ENCODE results near the gene CUEDC1. TPM values are rescaled to one million over a fixed set of nuclear protein-coding genes. Genes with fewer than 3 reads are reported as not detected.

Gene CUEDC1
- total and polyA plus RNA-seq, 9 of the 15 experiments (the other 6 are each of a cell fraction or from before 2014, with no cell fraction given) = 0.20 to 4.1 (median 1.6) TPM; not detected in 1

DNA sequence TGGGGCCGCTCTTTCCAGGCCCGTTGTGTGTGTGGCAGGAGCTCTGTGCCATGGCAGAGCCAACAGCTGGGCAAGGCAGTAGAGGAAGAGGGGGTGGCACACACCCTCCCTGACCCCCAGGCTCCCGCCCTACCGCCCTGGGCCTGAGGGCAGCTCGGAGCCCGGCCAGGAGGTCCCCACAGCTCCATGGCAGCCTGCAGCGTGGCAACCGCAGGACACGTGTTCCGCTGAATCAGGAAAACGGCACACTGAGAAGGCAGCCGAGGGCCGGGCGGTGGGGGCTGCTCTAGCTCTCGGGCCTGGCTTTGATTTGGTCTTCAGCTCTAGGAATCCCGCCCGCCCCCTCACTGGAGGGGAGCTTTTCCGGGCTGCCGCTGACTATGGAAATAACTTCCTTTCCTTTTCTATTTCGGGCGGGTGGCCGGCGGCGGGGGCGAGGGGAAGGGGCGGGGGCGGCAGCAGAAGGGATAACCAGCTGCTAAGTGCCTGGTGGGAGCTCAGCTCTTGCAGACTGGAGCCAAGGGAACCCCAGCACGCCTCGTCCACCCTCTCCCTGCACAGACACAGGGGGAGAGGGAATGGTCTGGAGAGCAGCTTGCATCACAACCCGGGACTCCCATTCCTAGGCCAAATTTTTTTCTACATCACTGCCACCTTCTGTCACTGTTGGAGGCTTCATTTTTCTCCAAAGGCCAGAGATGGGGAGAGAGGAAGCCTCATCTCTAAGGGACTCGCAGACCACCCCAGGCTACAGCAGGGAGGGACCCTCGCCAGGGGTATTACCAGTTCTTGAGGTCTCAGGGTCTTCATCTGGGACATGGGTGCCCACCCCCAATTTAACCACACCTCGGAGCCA is 80.5 kb downstream of the CUEDC1 start:
- Histone ChIP-seq H3K9me1 (ENCODE audit: control insufficient read depth, insufficient read depth, low read length) (peaks cover 4% of the 10 kb centered on the region), H4K20me1 (replicated peaks; ENCODE audit: control insufficient read depth, insufficient read depth, low read length) (no peaks in the 10 kb centered on the region), H3K27ac (ENCODE audit: extremely low read depth, low read depth, low read length) (no peak overlapping the region), H3K4me1 (replicated peaks in 1 of 2; ENCODE audit: control insufficient read depth in 2 of 2, insufficient read depth in 2 of 2, low read length in 2 of 2) (peaks cover 0 to 14% of the 10 kb centered on the region in 2 experiments; a peak in 2 of 5 replicates), H3K4me3 (no peak overlapping the region), H3K27me3 (ENCODE audit: control insufficient read depth in 2 of 2, insufficient read depth in 2 of 2, low read length in 2 of 2) (peaks cover 9 to 28% of the 10 kb centered on the region in 2 experiments; a peak in 4 of 5 replicates), H3K79me2 (ENCODE audit: control insufficient read depth, insufficient read depth, low read length) (no peaks in the 10 kb centered on the region), H3K4me2 (ENCODE audit: insufficient read depth, low read length) (no peak overlapping the region), H3K9me3 (replicated peaks; ENCODE audit: control insufficient read depth, insufficient read depth, low read depth, low read length) (no peaks in the 10 kb centered on the region), H3K9ac (ENCODE audit: insufficient read depth in 1 of 2, low read depth in 2 of 2, low read length in 2 of 2) (0 out of 4 replicates have a peak overlapping the region, but pooled peaks of 1 of the 2 experiments have one; percentile 28), H3K36me3 (ENCODE audit: control insufficient read depth, insufficient read depth, low read length) (no peaks in the 10 kb centered on the region), H2AFZ (ENCODE audit: low read depth, low read length) (no peak overlapping the region)
- intact Hi-C loops (cut with micrococcal nuclease) = no loop called here
- DNase-seq (ENCODE audit: extremely low read depth in 1 of 4, low spot score in 3 of 4) (no peak), ATAC-seq (no peak), FAIRE-seq (no peak)
- BruUV-seq (replicated peaks) = no TSS peak
- CTCF ChIA-PET (ENCODE audit: low intra/inter-chr PET ratio) = no interaction called here
- WGBS (ENCODE audit: insufficient coverage, low coverage, missing lambda C conversion rate) = 44% methylated on average over 21 of the region's 33 CpGs
- POLR2A ChIA-PET = interaction anchor here (0.6 to 0.8 kb wide), 4 partner anchors 12 to 119 kb away, joined by 4 to 5 read pairs (median 4); no protein-coding TSS in a partner anchor
- no peak for TF ChIP-seq ZNF592 (IDR thresholded peaks at IDR 0.05)
- TF ChIP-seq USF1 (CRISPR knock-in tag; IDR thresholded peaks at IDR 0.05) = no peak
- no peak for TF ChIP-seq SMAD2 (IDR thresholded peaks at IDR 0.05; ENCODE audit: low read depth, low read length)
- TF ChIP-seq MAZ (CRISPR knock-in tag; conservative IDR thresholded peaks at IDR 0.05 in 1 of 2, IDR thresholded peaks at IDR 0.05 in 1 of 2) = no peak
- TF ChIP-seq E2F4 (CRISPR knock-in tag; IDR thresholded peaks at IDR 0.05; ENCODE audit: low read depth) = no peak
- TF ChIP-seq EGR1 (conservative IDR thresholded peaks at IDR 0.05) = 0 out of 2 replicates have a peak, but pooled peaks have one; percentile 18
- TF ChIP-seq ZEB2 (IDR thresholded peaks at IDR 0.05) = no peak
- in situ Hi-C loops (cut with MboI) = no loop called here
